ENCODE results near the gene SIPA1L3.
"Not testable (repeated sequence)": the region's sequence is repeated elsewhere in the genome, so short reads cannot be mapped to it uniquely, and the experiment has no call there.

Gene SIPA1L3

DNA sequence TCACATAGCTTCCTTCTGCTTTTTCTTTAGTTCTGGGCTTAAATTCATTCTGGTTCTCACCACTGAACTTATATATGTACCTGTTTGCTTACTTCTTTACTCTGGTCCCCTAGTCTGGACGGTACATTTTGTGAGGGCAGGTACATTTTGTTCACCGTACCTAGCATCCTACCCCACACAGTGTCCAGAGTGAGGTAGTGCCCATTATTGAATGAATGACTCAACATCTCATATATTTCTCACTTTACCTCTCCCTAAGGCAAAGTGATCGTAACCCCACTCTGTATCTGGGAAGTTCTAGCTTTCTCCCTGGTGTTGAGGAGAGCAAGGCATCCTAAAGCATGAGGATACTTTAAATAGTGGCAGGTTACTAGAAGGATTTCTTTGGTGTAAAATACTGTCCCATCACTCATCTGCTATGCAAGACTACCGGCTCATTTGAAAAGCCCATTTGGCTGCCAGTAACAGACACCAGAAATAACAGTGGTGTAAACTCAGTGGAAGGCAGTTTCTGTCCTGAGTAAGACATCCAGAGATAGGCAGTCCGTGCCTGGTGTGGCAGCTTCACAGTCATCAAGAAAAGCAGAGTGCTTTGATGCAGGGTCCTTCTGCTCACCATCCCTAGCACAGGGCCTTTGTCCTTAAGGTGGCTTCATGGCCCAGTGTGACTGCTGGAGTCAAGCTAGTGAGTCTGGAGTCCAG lies 111.8 kb downstream of the SIPA1L3 start:
- H3K4me3 ChIP-seq (ENCODE audit: low read depth, low read length), result no peak overlapping the region

DNA sequence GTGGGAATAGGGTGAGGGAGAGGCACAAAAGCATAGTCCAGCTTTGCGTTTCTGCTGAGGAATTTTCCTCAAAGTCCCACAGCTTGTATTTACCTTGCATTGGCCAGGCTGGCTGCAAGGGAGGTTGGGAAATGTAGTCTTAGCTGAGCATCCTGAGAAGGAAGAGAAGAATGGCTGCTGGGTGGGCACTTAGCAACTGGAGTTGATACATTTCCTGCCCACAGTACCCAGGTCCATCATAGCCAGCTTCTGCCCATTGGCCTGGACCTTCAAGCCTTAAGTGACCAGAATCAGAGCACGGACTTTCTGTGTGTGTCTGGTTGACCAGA lies 112.4 kb downstream of the SIPA1L3 start:
- no peak overlapping the region for H3K4me3 ChIP-seq (ENCODE audit: low read depth, low read length)

DNA sequence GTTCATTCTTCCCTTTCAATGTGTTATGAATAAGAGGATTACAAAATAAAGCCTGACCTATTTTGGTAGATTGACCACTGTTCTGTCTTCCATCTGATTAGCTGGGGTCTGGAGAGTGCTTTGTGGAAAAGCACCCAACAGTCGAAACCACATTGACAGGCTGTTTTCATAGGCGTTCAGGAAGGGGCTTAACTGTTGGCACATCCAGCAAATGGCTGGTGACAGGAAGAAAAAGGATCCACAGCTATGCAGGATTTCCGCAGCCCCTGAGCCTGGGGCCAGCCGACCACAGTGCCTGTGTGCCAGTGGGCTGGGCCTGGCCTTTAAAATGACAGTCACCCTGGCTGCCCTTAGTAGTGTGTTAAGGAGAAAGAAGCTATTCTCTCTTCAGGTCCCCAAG lies 113.3 kb downstream of the SIPA1L3 start:
- no peak overlapping the region for H3K4me3 ChIP-seq (ENCODE audit: low read depth, low read length)

DNA sequence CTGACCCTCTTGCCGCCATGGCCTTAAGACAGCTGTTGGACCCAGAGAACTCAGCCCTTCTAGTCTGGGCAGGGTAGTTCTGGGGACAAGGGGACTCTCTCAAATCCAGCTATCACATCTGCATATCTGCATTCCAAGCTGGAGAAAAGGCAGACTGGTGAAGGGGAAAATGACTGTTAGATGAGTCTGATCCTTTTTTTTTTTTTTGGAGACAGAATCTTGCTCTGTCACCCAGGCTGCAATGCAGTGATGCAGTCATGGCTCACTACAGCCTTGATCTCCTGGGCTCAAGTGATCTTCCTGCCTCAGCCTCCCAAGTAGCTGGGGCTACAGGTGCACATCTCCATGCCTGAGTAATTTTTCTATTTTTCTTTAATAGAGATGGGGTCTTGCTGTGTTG lies 114.3 kb downstream of the SIPA1L3 start:
- H3K4me3 ChIP-seq (ENCODE audit: low read depth, low read length), result no peak overlapping the region

DNA sequence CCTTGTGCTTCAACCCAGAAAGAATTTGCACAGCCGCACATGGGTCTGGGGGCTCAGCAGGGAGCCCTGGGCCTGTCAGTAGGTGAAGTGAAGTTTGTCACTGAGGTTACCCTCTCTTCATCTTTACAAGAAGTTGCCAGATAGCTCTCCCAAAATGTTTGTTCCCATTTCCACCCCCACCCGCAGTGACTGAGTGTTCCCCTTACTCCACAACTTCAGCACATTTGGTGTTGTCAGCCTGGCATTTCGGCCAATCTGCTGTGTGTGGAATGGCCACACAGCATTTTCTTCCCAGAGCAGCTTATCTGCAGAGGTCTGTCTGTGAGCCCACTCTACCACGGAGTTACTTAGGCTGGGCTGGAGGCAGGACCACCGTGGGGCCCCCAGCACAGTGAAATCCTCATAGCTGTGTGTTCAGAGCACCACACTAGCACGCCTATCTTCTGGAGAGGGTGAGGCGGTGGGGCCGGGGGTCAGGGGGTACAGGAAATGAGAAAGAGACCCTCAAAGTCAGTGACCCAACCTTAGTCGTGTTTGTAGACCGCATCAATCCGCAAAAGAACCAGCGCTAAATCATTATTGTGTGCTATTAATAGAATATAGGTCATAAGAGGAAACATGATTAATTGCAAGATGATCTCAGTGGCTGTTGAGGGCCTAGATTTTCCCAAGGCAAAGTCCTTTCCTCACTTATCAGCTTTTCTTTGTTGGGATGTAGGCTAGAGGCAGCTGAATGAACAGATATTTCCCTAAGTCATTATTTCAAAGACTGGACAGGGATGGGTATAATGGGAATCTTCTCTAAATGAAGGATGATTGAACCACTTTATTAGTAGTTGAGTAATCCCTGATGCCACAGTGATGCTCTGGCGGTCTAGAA lies 116.0 kb downstream of the SIPA1L3 start:
- H3K4me3 ChIP-seq (ENCODE audit: low read depth, low read length), result no peak overlapping the region

DNA sequence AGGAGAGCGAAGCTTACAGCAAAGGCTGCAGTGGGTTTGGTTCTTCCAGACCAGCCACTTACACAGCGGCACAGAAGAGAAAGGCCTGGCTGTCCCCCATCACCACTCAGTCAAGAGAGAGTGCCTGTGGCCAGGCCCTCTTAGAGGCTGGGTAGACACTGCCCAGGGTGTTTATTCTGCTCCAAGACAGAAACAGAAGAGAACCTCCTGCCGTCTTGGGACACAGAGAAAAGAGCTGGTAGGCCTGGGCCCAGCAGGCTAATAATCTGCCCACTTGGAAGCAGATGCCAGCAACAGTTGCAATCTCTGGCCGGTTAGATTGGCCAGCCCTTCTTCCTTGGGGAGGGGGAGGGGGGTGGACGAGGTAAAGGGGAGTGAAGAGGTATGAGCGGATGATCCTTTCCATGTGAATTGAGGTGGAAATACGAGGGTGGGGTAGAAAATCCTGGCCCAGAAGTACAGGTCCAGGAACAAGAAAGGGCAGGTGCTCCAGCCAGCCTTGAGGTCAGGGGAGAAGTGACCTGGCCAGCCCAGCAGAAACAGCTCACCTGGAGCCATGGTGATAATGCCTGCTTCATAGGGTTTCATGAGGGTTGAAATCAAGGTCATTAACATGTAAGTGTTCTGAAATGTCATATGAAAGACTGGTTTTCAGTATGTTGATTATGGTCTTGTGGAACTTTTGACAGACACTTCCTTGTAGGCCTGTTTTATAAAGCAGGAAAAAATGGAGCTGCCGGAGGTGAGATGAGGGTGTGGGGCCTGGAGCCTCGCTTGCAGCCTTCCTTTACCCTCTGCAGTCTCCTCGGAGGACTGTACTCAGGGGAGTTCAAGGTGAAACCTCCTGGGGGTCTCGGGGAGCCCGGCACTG lies 116.9 kb downstream of the SIPA1L3 start:
- no peak overlapping the region for H3K4me3 ChIP-seq (ENCODE audit: low read depth, low read length)

DNA sequence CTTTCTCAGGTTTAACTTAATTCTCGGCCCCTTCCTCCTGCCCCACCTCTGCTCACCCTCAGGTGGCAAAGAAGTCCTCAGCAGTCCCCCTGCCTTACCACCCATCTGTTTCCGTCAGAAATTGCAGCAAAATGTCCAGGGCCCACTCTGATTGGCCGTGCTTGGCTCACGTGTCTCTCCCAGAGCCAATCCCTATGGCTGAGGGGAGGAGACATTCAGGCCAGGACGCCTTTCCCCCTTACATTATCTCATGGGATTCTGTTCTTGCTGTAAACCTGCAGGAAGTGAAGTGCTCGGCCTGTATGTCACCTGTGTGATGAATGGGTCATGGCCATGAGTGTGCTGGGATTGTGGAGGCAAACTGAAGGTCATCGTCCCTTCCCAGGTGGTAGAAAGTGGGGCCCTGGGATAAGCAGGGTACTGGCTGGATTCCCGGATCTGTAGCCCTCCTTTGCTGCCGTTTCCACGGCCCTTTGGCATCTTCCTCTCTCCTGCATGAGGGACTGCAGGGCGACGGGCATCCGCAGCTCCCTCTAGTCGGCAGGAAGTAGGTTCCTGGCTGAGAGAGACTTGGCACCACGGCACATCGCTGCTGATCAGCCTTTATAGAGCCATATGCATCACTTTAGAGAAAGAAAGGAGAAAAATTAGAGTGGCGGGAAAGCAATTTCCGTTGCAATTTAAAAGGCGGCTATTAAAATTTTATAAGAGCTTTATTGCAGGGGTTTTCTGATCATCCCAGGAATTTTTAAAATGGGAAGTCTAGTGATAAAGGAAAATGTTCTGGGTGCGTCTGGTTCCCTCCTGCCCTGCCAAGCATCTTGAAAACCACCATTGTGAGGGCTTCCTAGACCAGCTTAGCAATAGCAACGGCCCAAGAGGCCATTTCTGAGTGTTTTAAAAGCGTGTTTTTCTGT lies 118.2 kb downstream of the SIPA1L3 start:
- H3K4me3 ChIP-seq (ENCODE audit: low read depth, low read length), result no peak overlapping the region

DNA sequence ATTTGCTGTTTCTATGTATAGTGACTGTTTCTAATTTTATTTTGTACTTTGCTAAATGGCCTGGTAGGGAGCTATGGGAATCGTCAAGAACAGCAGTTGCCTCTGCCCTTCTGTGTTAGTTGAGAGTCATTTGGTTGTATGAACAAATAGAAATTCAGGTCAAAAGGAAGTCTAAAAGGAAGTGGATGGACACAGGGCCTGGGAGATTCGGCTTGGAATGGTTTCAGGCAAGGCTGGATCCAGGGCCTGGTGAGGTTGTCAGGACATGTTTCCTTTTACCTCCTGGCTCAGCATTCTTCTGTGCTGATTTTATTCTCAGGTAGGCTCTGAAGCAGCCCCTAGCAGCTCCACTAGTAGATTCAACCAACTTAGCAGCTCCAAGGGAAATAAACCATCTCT lies 118.9 kb downstream of the SIPA1L3 start:
- no peak overlapping the region for H3K4me3 ChIP-seq (ENCODE audit: low read depth, low read length)

DNA sequence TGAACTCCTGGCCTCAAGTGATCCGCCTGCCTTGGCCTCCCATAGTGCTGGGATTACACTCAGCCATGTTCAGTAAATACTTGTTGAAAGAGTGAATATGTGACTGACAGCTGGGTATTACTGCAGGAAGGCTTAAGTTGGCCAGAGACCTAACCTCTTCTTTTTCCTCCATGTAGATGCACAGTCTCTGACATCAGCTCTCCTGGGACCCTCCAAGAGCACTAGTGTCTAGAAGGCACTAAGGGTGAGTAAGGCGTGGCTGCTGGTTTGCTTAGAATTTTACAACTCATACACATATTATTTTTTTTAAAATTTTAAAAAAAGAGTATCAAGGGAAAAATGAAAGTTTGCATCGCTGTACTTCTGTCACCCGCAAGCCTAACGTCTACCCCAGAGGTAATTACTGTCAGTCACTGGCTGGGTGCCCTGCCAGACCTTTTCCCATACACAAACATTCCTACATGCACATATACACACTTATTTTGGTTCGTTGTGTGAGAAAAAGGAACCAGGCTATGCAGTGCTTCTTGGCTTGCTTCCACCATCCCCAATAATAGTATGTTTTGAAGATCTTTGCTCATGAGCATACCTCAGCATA lies 122.0 kb downstream of the SIPA1L3 start:
- H3K4me3 ChIP-seq (ENCODE audit: low read depth, low read length), result no peak overlapping the region

DNA sequence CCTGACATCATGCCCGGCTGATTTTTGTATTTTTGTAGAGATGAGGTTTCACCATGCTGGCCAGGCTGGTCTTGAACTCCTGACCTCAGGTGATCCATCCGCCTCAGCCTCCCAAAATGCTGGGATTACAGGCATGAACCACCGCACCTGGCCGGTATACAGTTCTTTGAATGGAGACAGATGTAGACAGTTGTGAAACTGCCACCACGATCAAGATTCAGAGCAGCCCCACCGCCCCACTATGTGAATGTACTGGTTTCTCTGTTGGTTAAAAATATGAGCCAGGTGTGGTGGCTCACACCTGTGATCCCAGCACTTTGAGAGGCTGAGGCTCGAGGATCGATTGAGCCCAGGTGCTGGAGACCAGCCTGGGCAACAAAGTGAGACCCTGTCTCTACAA lies 123.0 kb downstream of the SIPA1L3 start:
- not testable (repeated sequence) for H3K4me3 ChIP-seq (ENCODE audit: low read depth, low read length)

DNA sequence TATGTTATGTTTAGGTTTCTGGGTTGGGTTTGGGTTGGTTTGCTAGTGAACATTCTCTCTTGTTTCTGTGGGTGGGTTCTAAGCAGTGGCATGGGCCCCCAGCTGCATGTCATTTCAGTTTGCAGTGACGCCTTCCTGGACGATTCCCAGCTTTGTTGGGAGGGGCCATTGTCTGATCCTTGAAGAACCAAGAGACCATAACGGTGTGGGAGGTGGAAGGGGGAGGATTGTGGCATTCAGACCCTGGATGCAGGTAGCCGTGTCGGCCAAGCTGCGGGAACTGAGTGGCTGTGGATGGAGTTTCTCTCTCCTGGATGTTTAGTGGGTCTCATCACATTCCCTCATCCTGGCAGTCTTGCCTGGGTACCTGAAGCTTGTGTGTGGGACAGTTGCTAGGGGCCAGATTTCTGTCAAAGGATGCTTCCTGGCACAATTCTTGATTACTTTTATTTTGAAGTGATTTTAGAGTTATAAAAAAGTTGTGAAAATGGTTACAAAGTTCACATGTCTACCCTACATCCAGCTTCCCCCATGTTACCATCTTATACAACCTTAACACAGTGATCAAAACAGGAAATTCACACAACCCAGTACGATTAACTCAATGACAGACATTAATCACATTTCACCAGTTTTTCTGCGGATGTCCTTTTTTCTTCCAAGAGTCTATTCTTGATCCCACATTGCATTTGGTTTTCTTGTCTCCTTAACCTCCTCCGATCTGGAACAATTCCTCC lies 123.8 kb downstream of the SIPA1L3 start:
- no peak overlapping the region for H3K4me3 ChIP-seq (ENCODE audit: low read depth, low read length)

DNA sequence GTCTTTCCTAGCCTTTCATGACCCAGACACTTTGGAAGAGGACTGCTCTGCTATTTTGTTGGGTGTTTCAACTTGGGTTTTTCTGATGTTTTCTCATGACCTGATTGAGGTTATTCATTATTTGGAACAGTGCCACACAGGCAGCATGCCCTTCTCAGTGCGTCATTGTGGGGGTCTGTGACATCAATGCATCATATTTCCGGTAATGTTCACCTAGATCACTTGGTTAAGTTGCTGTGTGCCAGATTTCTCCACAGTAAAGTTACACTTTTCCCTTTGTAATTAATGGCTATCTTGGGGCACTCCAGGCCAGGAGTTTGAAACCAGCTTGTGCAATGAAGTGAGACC lies 124.4 kb downstream of the SIPA1L3 start:
- H3K4me3 ChIP-seq (ENCODE audit: low read depth, low read length), result no peak overlapping the region

DNA sequence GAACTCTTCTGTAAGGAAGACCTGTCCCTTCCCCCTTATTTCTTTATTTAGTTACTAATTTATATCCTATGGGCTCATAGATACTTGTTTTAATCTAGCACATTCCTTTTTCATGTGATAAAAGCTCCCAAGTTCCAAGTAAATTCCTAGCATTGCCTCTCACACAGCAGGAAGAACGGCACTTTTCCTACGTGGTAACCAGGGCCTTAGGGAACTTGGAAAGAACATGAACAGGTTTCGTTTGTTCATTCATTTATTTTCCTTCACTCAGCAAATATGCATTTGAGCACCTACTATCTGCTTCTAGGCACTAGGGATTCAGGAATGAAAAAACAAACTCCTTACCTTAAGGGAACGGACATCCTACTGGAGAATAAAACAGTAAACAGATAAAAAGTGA lies 125.1 kb downstream of the SIPA1L3 start:
- no peak overlapping the region for H3K4me3 ChIP-seq (ENCODE audit: low read depth, low read length)

DNA sequence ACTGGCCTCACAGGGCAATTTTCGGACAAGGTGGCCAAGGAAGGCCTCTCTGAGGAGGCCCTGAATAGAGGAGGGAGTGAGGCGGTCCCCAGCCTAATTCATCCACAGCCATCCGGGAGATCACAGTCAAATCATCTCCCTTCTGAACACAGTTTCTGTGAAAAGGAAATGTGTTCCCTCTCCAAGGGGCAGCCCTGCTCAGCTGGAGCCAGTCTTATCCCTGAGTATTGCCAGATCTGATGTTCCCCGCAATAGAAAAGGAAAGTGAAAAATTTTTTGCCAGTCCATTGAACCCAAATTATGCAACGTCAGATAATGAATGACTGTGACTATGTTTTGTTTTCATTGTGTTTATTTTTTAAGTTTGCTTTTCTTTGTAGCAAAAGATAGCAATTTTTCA lies 125.9 kb downstream of the SIPA1L3 start:
- no peak overlapping the region for H3K4me3 ChIP-seq (ENCODE audit: low read depth, low read length)

DNA sequence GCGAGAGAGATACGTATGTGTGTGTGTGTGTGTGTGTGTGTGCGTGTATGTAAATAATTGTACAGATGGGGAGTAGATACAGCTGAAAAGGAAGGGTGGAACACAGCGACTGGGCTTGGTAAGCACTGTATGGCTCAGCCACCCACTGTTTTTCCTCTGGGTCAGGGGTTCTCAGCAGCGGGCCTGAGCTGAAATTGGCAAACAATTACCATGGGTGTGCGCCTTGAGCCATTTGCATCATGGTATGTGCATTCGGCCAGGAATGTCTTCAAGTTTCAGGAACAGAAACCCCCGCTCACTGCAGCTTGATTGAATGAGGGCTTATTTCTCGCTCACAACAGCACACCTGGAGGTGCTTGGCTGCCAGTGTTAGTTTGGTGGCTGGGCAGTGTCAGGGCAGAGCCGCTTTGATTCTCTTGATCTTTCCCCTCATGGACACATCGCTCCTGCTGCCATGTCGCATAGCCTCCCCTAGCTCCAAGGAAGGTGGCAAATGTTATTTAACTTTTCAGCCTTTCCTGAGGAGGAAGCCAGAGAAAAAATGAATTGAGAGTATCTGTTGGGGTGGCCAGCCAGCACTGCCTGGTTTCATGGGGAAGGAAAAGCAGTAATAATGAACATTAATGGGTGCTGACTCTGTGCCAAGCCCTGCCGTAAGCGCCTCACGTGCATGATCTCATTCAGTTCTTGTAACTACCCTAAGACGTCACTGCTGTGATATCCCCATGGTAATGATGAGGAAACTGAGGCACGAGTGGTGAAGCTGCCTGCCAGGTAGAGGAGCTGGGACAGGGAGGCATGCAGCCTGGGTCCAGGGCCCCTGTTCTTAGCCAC lies 126.9 kb downstream of the SIPA1L3 start:
- no peak overlapping the region for H3K4me3 ChIP-seq (ENCODE audit: low read depth, low read length)

DNA sequence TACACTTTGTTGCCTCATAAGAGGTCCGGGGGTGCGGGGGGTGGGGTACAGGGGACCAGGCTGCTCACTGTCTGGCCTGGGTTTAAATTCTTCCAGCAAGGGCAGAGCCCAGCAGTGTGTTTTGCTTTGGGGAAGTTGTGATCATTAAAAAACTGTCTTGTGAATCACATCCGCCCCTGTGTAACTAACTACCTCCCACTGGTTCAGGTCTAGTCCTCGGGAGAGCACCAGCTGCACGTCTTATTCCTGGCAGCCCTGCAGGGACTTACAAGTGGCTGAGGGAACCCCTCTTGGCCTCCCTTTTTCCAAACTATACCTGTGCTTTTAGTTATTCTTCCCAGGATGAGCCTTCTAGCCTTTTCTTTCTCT lies 127.5 kb downstream of the SIPA1L3 start:
- H3K4me3 ChIP-seq (ENCODE audit: low read depth, low read length), result no peak overlapping the region

DNA sequence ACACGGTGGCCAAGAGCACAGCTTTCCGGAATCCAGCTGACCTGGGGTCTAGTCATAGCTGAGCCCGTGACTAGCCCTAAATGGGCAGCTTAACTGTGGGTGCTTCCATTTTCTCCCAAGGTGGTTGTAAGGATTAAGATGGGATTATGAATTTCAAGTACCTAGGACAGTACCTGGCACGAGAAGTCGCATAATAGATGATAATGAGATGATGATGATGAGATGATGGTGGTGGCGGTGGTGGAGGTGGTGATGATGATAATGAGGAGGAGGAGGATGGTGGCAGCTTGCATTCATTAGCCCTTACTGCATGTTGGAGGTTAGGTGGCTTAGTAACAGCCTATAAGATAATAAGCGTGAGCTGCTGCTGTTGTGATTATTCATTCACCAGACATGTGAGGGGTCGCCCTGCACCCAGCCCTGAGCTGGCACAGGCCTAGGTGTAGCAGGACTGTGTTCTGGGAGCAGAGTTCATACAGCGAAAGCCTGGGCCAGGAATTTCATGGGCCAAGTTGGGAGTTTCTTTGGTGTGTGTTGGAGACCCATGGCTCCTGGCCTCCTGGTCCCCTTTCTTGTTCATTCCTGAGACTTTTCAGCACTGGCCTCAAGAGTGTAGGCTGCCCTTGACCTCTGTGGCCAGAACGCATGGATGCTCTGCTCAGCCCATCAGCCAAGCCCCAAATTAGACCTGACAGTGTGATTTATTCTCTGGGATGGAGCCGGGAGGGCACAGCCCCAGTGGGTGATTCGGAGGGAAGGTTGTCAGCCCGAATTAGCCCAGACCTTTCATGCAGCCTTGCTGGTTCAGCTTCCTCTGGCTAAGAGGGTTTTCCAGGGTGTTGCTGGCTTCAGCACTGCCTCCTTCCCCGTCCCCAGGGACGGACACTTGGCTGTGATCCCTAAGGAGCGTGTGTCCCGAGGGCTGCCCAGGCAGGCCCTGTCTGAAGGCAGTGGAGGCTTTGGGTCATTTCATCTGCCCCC lies 128.8 kb downstream of the SIPA1L3 start:
- H3K4me3 ChIP-seq (ENCODE audit: low read depth, low read length), result no peak overlapping the region
